GM18870 (cell line): Measurements from ENCODE around the gene COL4A2.

Experiments
- ATAC-seq: cut with Tn5 transposase; IDR thresholded peaks from one replicate; pipeline ENCODE4 v1.9.1; 2021; ENCODE audit warnings: moderate library complexity; ENCODE audit not compliant: unreplicated experiment

COL4A2 gene

DNA sequence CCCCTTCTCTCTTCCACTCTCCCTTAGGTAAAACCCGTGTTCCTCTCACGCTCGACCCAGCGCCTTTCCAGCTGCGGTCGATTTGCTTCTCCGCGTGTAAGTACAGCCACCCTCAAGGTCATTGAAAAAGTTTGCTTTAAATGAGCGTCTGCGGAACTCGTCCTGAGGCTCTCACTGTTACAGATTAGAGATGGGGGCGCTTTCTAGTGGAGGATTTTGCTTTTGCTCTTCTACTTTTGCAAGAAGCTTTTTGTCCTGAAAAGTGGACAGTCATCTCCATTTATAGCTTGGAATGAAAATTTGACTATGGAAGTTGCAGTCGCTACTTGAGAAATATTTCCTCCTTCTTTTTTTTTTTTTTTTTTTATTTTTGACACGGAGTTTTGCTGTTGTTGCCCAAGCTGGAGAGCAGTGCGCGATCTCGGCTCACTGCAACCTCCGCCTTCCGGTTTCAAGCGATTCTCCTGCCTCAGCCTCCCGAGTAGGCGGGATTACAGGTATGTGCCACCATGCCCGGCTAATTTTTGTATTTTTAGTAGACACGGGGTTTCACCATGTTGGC is 255.0 kb downstream of the COL4A2 start:
- ATAC-seq: no peak
